Right lobe of liver (tissue), 4 donors: ENCODE results near the gene COL24A1.

ENCODE experiments used
- POLR2A ChIP-seq: fragments of 450-650 bp; IDR thresholded peaks from one replicate; pipeline ENCODE4 v1.6.1; 2017; ENCODE audit warnings: antibody characterized with exemption, mild to moderate bottlenecking
- TF ChIP-seq, protein P1 (sequence below), 4 donors: fragments of 200-600 bp in 3 of 4; fragments of 450-650 bp in 1 of 4; IDR thresholded peaks; one replicate each; pipeline versions ENCODE4 v1.5.1 to v1.8.0; 2016 to 2022; ENCODE audit warnings: antibody characterized with exemption in 4 of 4, mild to moderate bottlenecking in 2 of 4
- donor health status: DM: no; HTN: no; CAD: no.
- donor health status: DM: no; HTN: no; CAD: no.
- donor health status: DM: no; HTN: yes; CAD: no.

DNA sequence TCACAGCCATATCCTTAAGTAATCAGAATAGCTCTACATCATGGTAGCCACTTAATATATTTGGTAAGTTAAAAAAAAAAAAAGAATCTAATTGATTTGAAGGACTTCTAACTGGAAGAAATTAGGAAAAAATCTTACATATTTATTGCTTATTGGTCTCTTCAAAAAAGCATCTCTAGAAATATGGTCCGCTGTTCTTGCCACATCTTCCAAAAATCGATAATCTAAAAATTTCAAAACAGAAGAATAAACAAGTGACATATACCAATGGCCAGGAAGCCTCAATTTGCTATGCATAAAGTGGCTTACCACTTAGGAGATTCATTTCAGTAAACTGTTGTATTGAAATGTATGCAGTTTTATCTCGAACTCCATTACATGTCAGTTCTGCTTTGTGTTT, 450.6 kb downstream of the COL24A1 start:
- TF ChIP-seq, protein P1, sequence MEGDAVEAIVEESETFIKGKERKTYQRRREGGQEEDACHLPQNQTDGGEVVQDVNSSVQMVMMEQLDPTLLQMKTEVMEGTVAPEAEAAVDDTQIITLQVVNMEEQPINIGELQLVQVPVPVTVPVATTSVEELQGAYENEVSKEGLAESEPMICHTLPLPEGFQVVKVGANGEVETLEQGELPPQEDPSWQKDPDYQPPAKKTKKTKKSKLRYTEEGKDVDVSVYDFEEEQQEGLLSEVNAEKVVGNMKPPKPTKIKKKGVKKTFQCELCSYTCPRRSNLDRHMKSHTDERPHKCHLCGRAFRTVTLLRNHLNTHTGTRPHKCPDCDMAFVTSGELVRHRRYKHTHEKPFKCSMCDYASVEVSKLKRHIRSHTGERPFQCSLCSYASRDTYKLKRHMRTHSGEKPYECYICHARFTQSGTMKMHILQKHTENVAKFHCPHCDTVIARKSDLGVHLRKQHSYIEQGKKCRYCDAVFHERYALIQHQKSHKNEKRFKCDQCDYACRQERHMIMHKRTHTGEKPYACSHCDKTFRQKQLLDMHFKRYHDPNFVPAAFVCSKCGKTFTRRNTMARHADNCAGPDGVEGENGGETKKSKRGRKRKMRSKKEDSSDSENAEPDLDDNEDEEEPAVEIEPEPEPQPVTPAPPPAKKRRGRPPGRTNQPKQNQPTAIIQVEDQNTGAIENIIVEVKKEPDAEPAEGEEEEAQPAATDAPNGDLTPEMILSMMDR (IDR thresholded peaks at IDR 0.05) = no peak
- TF ChIP-seq POLR2A = no peak
